Smooth muscle cell (in vitro differentiated cells): ENCODE data around the gene LOXHD1. TPM values are rescaled to one million over a fixed set of nuclear protein-coding genes. Genes with fewer than 3 reads are reported as not detected.

ENCODE experiments used
- DNase-seq: peaks from one replicate; lab custom pipeline; 2025; ENCODE audit not compliant: unreplicated experiment; lab: John Stamatoyannopoulos, UW
- H2AFZ ChIP-seq: fragments of 200-600 bp; sonication (generic); 2 replicates; pipeline ENCODE4 v1.6.0; 2016; ENCODE audit warnings: antibody characterized with exemption, low read depth, mild to moderate bottlenecking
- H3F3A ChIP-seq: fragments of 200-600 bp; sonication (generic); 2 replicates; pipeline ENCODE4 v1.6.0; 2017; ENCODE audit warnings: antibody characterized with exemption, low read depth
- H3K27ac ChIP-seq: fragments of 200-600 bp; sonication (generic); 2 replicates; pipeline ENCODE4 v1.5.1; 2016; ENCODE audit warnings: low read depth, mild to moderate bottlenecking
- H3K27me3 ChIP-seq: fragments of 200-600 bp; sonication (generic); 2 replicates; pipeline ENCODE4 v1.6.1; 2016; ENCODE audit warnings: low read depth, mild to moderate bottlenecking
- H3K36me3 ChIP-seq: fragments of 200-600 bp; sonication (generic); 2 replicates; pipeline ENCODE4 v1.5.1; 2016; ENCODE audit warnings: low read depth
- H3K4me1 ChIP-seq: fragments of 200-600 bp; sonication (generic); 2 replicates; pipeline ENCODE4 v1.5.1; 2016; ENCODE audit warnings: low read depth
- H3K4me2 ChIP-seq: fragments of 200-600 bp; sonication (generic); 2 replicates; pipeline ENCODE4 v1.6.0; 2016; ENCODE audit warnings: mild to moderate bottlenecking
- H3K4me3 ChIP-seq: fragments of 200-600 bp; sonication (generic); 2 replicates; pipeline ENCODE4 v1.5.1; 2016; ENCODE audit warnings: mild to moderate bottlenecking
- H3K79me2 ChIP-seq: fragments of 200-600 bp; sonication (generic); 2 replicates; pipeline ENCODE4 v1.6.0; 2016; ENCODE audit warnings: low read depth, mild to moderate bottlenecking
- H3K9ac ChIP-seq: fragments of 200-600 bp; sonication (generic); 2 replicates; pipeline ENCODE4 v1.6.0; 2016; ENCODE audit warnings: low read depth
- H3K9me3 ChIP-seq: fragments of 200-600 bp; sonication (generic); replicated peaks from 2 replicates; pipeline ENCODE4 v1.5.1; 2016; ENCODE audit warnings: low read depth
- H4K20me1 ChIP-seq: fragments of 200-600 bp; sonication (generic); 2 replicates; pipeline ENCODE4 v1.6.0; 2016; ENCODE audit warnings: low read depth
- CTCF ChIP-seq: fragments of 200-600 bp; sonication (generic); IDR thresholded peaks from 2 replicates; pipeline ENCODE4 v1.5.1; 2017; ENCODE audit warnings: borderline replicate concordance, mild to moderate bottlenecking, antibody characterized with exemption; ENCODE audit not compliant: insufficient read depth, poor library complexity, severe bottlenecking
- WGBS: methylation state at CpG from one replicate; pipeline ENCODE4 v1.1.7; 2016; ENCODE audit warnings: low lambda C conversion rate; 5-methylcytosine and 5-hydroxymethylcytosine counted together
- polyA plus RNA-seq: library from polyadenylated mRNA; unstranded; fragments of >200 nt; fragmentation: Nextera tagmentation; extraction: Ambion mirVana; gene quantifications from 2 replicates; pipeline ENCODE4 v1.2.1, GENCODE V29; 2016
- total RNA-seq: library from RNA; depleted of rRNA; stranded (reverse); fragments of >200 nt; gene quantifications from 2 replicates; pipeline ENCODE4 v1.2.3, GENCODE V29; 2014

The LOXHD1 gene
- total and polyA plus RNA-seq, 2 experiments from 2014 or later, result not detected

- Histone ChIP-seq H3K79me2 (no peaks in the 10 kb centered on the region), H3K9me3 (no peaks in the 10 kb centered on the region), H3F3A (no peaks in the 10 kb centered on the region), H3K4me1 (peaks cover 15% of the 10 kb centered on the region), H4K20me1 (no peaks in the 10 kb centered on the region), H3K4me3 (no peak overlapping the region), H3K27ac (no peak overlapping the region), H3K4me2 (no peak overlapping the region), H3K9ac (no peak overlapping the region), H2AFZ (no peak overlapping the region), H3K27me3 (peaks cover 7% of the 10 kb centered on the region), H3K36me3 (no peaks in the 10 kb centered on the region)
- no peak for TF ChIP-seq CTCF
- no peak for DNase-seq
- 49% methylated on average over 6 of the region's 6 CpGs for WGBS
Observed at GRCh38 chr18:46458472-46458871, 198.5 kb downstream of the LOXHD1 start.

GRCh38 chr18:46456691-46457090 lies 200.3 kb downstream of the LOXHD1 start:
- Histone ChIP-seq H2AFZ (no peak overlapping the region), H4K20me1 (no peaks in the 10 kb centered on the region), H3K79me2 (no peaks in the 10 kb centered on the region), H3K36me3 (no peaks in the 10 kb centered on the region), H3K4me1 (peaks cover 9% of the 10 kb centered on the region), H3K27ac (no peak overlapping the region), H3K4me2 (no peak overlapping the region), H3K9ac (no peak overlapping the region), H3K9me3 (no peaks in the 10 kb centered on the region), H3F3A (no peaks in the 10 kb centered on the region), H3K27me3 (no peaks in the 10 kb centered on the region), H3K4me3 (no peak overlapping the region)
- no peak for TF ChIP-seq CTCF
- DNase-seq, result no peak
- 90% methylated on average over 13 of the region's 13 CpGs for WGBS

GRCh38 chr18:46452820-46453219 lies 204.2 kb downstream of the LOXHD1 start:
- no peaks in the 10 kb centered on the region for H3K27me3 ChIP-seq
- H3K4me1 ChIP-seq, result no peaks in the 10 kb centered on the region
- H3K27ac ChIP-seq, result no peak overlapping the region
- no peak overlapping the region for H3K9ac ChIP-seq
- no peak for DNase-seq
- WGBS, result 92% methylated on average over 6 of the region's 6 CpGs
- H2AFZ ChIP-seq, result no peak overlapping the region
- TF ChIP-seq CTCF, result no peak
- H3K4me2 ChIP-seq, result no peak overlapping the region
- H3F3A ChIP-seq, result no peaks in the 10 kb centered on the region
- H3K9me3 ChIP-seq, result no peaks in the 10 kb centered on the region
- no peaks in the 10 kb centered on the region for H3K79me2 ChIP-seq
- H4K20me1 ChIP-seq, result no peaks in the 10 kb centered on the region
- no peak overlapping the region for H3K4me3 ChIP-seq
- no peaks in the 10 kb centered on the region for H3K36me3 ChIP-seq

- no peaks in the 10 kb centered on the region for H3K36me3 ChIP-seq
- no peaks in the 10 kb centered on the region for H3K79me2 ChIP-seq
- H4K20me1 ChIP-seq, result no peaks in the 10 kb centered on the region
- H3K27me3 ChIP-seq, result no peaks in the 10 kb centered on the region
- H2AFZ ChIP-seq, result no peak overlapping the region
- WGBS, result 0% methylated on average over 1 of the region's 1 CpG
- H3K9ac ChIP-seq, result no peak overlapping the region
- no peak overlapping the region for H3K27ac ChIP-seq
- no peaks in the 10 kb centered on the region for H3K4me1 ChIP-seq
- no peak overlapping the region for H3K4me3 ChIP-seq
- no peak for TF ChIP-seq CTCF
- no peaks in the 10 kb centered on the region for H3F3A ChIP-seq
- H3K9me3 ChIP-seq, result no peaks in the 10 kb centered on the region
- no peak for DNase-seq
- H3K4me2 ChIP-seq, result no peak overlapping the region
Observed at GRCh38 chr18:46449499-46449898, 207.5 kb downstream of the LOXHD1 start.
